Activated CD8-positive, alpha-beta memory T cell treated with anti-CD3 and anti-CD28 coated beads, Interleukin-2, amount 10 ng/mL, durations not matched to agents 7 days and 5 days (primary cell): ENCODE results near the gene KIAA1755. TPM values are rescaled to one million over a fixed set of nuclear protein-coding genes. Genes with fewer than 3 reads are reported as not detected.

Experiments
- ATAC-seq: fragments of 150-1000 bp; cut with Tn5 transposase; one replicate; pipeline ENCODE4 v1.10.0; 2021; ENCODE audit warnings: moderate library complexity
- CTCF ChIA-PET: fragments of 350-600 bp; sonication (Branson Sonifier 250); formaldehyde crosslinking; loops from one replicate; lab custom pipeline; 2021; ENCODE audit warnings: antibody characterized with exemption; lab: Charles Lee
- DNase-seq: peaks from one replicate; pipeline ENCODE4 v3.0.0-alpha.2; 2020
- H3K27ac Mint-ChIP-seq: one replicate; pipeline ENCODE4 v1.8.0; 2021; ENCODE audit warnings: mild to moderate bottlenecking, mixed read lengths
- H3K27me3 Mint-ChIP-seq: one replicate; pipeline ENCODE4 v1.8.0; 2021; ENCODE audit warnings: mixed read lengths
- H3K36me3 Mint-ChIP-seq: one replicate; pipeline ENCODE4 v1.8.0; 2021; ENCODE audit warnings: mild to moderate bottlenecking, mixed read lengths
- H3K4me1 Mint-ChIP-seq: one replicate; pipeline ENCODE4 v1.8.0; 2021; ENCODE audit warnings: mixed read lengths
- H3K4me3 Mint-ChIP-seq: one replicate; pipeline ENCODE4 v1.8.0; 2021; ENCODE audit warnings: mild to moderate bottlenecking, moderate library complexity, mixed read lengths
- H3K9me3 Mint-ChIP-seq: one replicate; pipeline ENCODE4 v1.8.0; 2022; ENCODE audit warnings: low read depth, mixed read lengths
- total RNA-seq, 2 experiments: library from RNA; stranded (reverse); gene quantifications; one replicate each; pipeline ENCODE4 v1.2.3, GENCODE V29; 2021

Gene KIAA1755
- total RNA-seq, 2 experiments from 2014 or later: not detected

DNA sequence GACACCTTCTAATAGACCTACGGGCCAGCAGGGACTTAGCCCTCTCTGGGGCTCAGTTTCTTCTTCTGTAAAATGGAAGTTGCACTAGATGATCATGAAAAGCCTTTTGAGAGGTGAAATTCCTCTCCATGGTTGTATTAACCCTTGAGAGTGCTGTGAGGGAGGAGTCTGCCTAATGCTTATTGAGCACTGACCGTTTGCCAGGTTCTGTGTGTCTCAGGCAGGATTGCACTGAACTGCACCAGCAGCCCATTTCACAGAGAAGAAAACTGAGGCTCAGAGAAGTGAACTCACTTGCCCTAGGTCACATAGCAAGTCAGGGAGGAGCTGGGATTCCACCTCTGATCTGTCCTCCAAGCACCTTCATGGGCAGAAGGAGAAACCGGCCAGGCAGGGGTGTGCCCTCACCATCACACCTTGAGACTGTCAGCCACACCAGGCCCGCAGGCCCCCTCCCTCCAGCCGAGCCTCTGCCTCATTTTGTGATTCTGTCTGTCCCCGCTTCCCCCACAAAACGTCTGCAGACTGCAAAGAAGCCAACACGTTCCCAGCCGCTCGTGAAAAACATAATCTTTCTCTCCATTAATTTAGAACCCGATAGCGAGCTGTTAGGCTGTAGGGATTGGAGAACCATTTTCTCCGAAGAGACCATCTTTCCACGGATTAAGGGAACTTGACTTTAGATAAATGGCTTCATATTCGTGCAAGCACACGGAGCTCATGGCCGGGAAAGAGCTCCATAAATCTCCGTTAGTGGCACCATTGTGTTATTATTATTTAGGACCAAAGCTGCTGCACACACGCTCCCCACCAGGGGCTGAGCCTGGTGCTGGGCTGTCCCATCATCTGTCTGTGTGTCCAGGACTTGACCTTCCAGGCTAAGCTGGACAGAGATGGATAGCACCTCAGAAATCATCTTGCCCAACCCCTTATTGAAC is 46.0 kb downstream of the KIAA1755 start:
- no peaks in the 10 kb centered on the region for H3K36me3 Mint-ChIP-seq

DNA sequence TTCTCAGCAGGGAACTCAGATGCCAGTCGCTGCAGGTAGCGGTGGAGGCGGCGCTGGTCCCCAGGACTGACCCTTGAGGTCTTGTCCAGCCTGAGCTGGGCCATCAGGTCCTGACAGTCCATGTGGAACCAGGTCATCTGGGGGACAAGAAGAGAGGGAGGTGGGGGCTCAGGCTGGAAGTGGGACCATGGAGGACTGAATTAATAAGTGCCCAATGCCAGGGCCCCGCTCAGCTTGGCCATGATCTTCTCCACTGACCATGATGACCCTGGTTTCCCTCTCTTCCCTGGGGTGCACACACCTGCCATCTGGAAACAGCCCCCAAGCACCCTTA is 47.0 kb downstream of the KIAA1755 start:
- ATAC-seq (no peak), DNase-seq (no peak)
- Mint-ChIP-seq H3K36me3 (no peaks in the 10 kb centered on the region), H3K27ac (no peak overlapping the region), H3K4me3 (no peak overlapping the region), H3K9me3 (no peaks in the 10 kb centered on the region), H3K27me3 (no peaks in the 10 kb centered on the region), H3K4me1 (no peaks in the 10 kb centered on the region)
- CTCF ChIA-PET: interaction anchor here (0.6 to 4.9 kb wide), 2 partner anchors 9 to 112 kb away, joined by 4 to 22 read pairs; no protein-coding TSS in a partner anchor

More for the DNA sequence above, 46.0 kb downstream of the KIAA1755 start:
- no peaks in the 10 kb centered on the region for H3K27me3 Mint-ChIP-seq
- DNase-seq: no peak
- no peak overlapping the region for H3K27ac Mint-ChIP-seq
- H3K4me3 Mint-ChIP-seq: no peak overlapping the region
- CTCF ChIA-PET: interaction anchor here (0.6 to 4.9 kb wide), 2 partner anchors 8 to 113 kb away, joined by 4 to 22 read pairs; no protein-coding TSS in a partner anchor
- H3K9me3 Mint-ChIP-seq: no peaks in the 10 kb centered on the region
- H3K4me1 Mint-ChIP-seq: no peaks in the 10 kb centered on the region
- ATAC-seq: no peak

DNA sequence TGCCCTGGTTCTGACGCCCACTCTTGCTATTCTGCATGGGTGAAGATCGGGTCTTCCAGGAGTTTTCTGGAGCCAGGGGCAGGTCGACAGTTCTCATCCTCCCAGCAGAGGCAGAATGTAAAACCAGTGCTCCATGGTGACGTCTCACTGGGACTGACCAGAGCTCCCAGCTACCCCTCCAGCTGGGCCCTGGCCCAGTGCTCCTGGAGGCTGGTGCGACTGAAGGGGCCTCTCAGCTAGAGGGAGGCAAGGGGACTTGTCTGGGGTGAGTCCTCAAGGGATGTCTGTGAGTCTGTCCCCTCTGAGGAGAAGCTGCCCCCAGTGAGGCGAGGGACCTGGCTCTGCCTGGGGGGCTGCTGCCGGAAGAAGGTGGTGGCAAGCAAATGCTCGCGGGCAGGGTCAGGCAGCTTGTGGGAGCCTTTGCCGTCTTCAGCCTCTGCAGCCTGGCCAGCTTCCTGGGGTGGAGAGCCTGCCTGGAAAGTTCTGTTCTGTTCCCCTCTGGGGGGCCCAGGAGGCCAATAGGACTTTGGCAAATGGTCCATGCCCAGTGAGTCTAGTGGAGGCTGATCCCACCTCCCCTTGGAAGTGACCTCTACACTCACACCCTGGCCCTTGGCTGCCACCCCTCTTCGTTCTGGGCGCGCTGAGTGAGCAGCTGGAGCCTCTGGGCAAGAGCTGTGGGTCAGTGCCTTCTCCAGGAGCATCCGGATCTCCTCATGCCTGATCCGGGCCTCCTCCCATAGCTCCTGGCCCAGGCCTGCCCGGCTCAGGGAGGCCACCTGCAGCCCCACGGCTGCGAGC is 47.5 kb downstream of the KIAA1755 start:
- Mint-ChIP-seq H3K36me3 (no peaks in the 10 kb centered on the region), H3K27ac (no peak overlapping the region), H3K9me3 (no peaks in the 10 kb centered on the region), H3K4me3 (no peak overlapping the region), H3K27me3 (peaks cover 4% of the 10 kb centered on the region), H3K4me1 (no peaks in the 10 kb centered on the region)
- ATAC-seq: no peak
- DNase-seq: no peak
- CTCF ChIA-PET: interaction anchor here (4.9 kb wide), 1 partner anchor 9 kb away, joined by 22 read pairs; no protein-coding TSS in a partner anchor

DNA sequence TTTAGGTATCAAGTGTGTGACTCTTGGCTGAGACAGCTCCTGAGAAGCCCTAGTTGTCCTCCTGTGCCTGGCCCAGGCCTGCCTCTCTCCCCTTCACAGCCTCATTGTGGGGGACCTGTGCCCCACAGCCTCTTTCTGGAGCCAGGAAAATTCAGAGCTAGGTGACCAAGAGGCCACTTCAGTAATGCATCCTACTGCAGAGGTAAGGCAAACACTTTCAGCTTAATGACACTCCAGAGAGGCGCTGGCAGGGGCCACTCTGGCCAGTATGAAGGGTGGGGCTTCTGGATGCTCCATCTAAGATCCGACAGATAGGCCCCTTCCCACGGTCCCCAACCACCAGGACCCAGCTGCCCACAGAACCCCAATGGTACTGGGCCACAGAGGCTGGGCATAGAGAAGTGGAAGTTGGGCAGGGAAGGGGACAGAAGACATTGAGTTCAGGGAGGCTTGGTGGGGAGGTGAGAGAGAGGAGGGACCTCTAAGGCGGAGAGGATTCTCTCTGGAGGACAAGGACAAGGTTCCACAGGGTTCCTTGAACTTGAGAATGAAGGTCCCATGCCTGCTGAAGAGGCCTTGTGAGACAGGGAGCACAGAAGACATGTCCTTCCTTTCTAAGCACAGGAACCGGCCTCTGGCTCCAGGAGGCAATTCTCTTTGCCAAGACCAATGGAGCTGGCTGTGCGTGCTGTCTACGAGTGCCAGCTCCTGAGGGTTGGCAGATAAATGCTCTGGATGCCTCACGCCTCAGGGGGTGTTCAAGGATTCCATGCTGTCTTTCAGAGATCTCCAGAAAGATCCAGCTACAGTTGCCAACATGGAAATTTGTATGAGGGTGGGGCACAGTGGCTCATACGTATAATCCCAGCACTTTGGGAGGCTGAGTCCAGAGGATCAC is 49.1 kb downstream of the KIAA1755 start:
- no peak overlapping the region for H3K27ac Mint-ChIP-seq
- no peaks in the 10 kb centered on the region for H3K9me3 Mint-ChIP-seq
- ATAC-seq (no peak), DNase-seq (no peak)
- CTCF ChIA-PET: interaction anchor here (4.9 kb wide), 1 partner anchor 11 kb away, joined by 22 read pairs; no protein-coding TSS in a partner anchor
- H3K27me3 Mint-ChIP-seq: peaks cover 9% of the 10 kb centered on the region
- H3K4me3 Mint-ChIP-seq: no peak overlapping the region
- no peaks in the 10 kb centered on the region for H3K36me3 Mint-ChIP-seq
- no peaks in the 10 kb centered on the region for H3K4me1 Mint-ChIP-seq

DNA sequence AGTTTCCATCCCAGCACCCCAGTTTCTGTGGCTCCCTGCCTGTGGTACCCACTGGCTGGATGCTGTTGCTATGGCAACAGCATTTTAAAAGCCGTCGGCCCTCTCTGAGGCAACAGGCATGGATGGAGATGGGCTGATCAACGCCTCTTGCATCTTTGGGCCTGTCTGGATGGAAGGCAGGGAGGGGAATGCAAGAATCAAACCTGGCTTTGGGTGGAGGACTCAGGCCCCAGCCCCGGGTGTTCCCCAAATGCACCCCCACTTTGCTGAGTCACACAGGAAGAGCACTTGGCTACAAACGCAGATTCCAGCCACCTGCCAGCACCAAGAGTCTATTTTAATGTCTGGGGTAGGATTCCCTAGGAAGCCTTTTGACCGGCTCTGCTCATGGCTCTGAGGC is 49.8 kb downstream of the KIAA1755 start:
- H3K27me3 Mint-ChIP-seq: peaks cover 14% of the 10 kb centered on the region
- H3K4me3 Mint-ChIP-seq: no peak overlapping the region
- DNase-seq (no peak), ATAC-seq (no peak)
- CTCF ChIA-PET: interaction anchor here (4.9 kb wide), 1 partner anchor 12 kb away, joined by 22 read pairs; no protein-coding TSS in a partner anchor
- no peaks in the 10 kb centered on the region for H3K9me3 Mint-ChIP-seq
- H3K36me3 Mint-ChIP-seq: no peaks in the 10 kb centered on the region
- no peaks in the 10 kb centered on the region for H3K4me1 Mint-ChIP-seq
- H3K27ac Mint-ChIP-seq: no peak overlapping the region

DNA sequence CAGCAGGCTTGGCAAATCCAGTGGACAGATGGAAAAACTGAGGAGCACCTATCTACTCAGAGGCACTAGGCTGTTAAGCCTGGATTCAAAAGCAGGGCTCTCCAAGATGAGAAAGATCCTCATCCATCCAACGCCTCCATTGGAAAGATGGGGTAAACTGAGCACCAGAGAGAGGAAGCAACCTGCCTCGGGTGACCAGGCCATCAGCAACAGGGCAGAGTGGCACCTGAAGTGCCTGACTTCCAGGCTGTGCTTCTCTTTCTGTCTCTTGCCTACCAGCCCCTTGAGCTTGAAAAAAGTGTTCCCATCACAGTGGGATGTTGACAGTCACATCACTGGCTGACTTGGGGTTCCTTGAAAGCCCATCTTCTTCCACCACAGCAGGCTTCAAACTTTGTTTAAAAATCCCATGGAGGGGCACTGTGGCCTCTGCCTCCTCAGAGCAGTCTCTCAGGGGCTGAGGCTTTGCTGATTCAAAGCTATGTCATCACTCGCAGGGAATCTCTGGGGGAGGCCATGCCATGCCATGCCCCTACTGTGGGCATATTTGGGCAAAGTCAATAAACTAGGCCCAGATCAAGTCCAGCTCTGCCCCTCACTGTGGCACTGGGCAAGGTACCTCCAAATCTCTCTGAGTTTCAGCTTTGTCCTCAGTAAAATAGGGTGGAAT is 50.7 kb downstream of the KIAA1755 start:
- H3K36me3 Mint-ChIP-seq: no peaks in the 10 kb centered on the region
- no peak overlapping the region for H3K27ac Mint-ChIP-seq
- DNase-seq (no peak), ATAC-seq (no peak)
- peaks cover 18% of the 10 kb centered on the region for H3K27me3 Mint-ChIP-seq
- H3K4me1 Mint-ChIP-seq: no peaks in the 10 kb centered on the region
- CTCF ChIA-PET: interaction anchor here (4.9 kb wide), 1 partner anchor 13 kb away, joined by 22 read pairs; no protein-coding TSS in a partner anchor
- H3K4me3 Mint-ChIP-seq: no peak overlapping the region
- H3K9me3 Mint-ChIP-seq: no peaks in the 10 kb centered on the region

DNA sequence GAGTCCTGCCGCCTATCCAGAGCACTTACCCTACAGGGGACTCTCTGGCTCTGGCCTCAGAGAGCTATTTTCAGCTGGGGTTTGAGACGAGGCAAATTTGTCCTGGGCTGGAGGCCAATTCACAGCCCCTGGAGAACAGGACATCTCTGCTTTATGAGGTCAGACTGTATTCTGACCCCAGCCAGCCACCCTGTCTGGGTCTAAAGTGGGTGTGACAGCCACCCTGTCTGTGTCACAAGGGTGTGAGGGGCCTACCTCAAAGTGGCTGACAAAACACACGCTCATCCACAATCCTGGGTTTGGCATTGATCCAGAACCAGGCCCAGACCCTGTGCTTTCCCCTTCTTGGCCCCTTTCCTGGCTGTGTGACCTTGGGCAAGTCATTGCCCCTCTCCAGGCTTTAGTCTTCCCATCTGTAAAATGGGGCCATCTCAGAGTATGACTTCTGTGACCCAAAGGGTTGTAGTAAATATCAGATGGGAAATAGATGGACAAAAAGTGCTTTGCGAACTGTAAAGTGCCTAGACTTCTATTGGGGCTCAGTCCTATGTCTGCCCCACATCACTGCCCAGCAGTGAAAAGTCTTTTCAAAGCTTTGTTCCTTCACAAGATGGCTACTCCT is 51.4 kb downstream of the KIAA1755 start:
- no peak overlapping the region for H3K4me3 Mint-ChIP-seq

DNA sequence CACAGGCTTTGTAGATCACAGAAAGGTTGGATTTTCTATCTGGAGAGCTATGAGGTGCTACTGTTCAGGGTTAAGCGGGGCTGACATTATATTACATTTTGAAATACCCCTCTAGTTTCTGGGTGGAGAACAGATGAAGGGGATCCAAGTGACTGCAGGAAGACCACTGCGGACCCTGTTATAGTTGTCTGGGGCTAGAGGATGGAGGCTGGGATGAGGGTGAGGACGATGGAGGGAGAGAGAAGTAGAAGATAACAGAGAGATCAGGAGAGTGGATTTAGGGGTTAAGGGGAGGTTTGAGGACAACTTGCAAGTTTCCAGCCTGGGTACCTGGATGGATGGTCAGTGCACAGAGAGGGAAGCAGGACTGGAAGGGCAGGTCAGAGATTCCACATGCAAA is 52.0 kb downstream of the KIAA1755 start:
- H3K36me3 Mint-ChIP-seq: no peaks in the 10 kb centered on the region
- no peak overlapping the region for H3K27ac Mint-ChIP-seq
- H3K27me3 Mint-ChIP-seq: peaks cover 26% of the 10 kb centered on the region
- no peak for DNase-seq
- no peaks in the 10 kb centered on the region for H3K4me1 Mint-ChIP-seq
- ATAC-seq: no peak
- CTCF ChIA-PET: no interaction called here
- no peaks in the 10 kb centered on the region for H3K9me3 Mint-ChIP-seq
- no peak overlapping the region for H3K4me3 Mint-ChIP-seq

More for the DNA sequence above, 51.4 kb downstream of the KIAA1755 start:
- H3K4me1 Mint-ChIP-seq: no peaks in the 10 kb centered on the region
- H3K9me3 Mint-ChIP-seq: no peaks in the 10 kb centered on the region
- H3K27me3 Mint-ChIP-seq: peaks cover 21% of the 10 kb centered on the region
- ATAC-seq (no peak), DNase-seq (no peak)
- no peaks in the 10 kb centered on the region for H3K36me3 Mint-ChIP-seq
- no peak overlapping the region for H3K27ac Mint-ChIP-seq
- CTCF ChIA-PET: no interaction called here

DNA sequence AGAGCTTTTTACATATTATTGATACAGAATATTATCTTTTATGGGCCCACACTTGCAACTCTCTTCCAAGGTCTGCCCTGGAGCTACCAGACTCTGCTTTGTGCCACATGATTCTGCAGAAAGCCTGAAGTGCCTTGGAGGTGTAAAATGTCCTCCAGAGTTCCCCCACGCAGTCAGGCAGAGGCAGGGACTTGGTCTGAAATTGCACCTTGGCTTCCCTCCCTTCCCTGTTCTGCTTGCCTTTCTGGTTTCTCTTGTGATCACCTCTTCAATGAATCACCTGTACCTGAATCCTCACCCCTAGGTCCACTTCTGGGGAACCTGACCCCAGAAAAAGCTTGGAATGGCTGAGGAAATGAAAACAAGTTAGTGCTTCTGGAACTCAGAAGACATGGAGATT is 52.4 kb downstream of the KIAA1755 start:
- CTCF ChIA-PET: interaction anchor here (2.0 to 3.5 kb wide), 2 partner anchors 13 to 16 kb away, joined by 6 to 15 read pairs; no protein-coding TSS in a partner anchor
- H3K36me3 Mint-ChIP-seq: no peaks in the 10 kb centered on the region
- H3K4me3 Mint-ChIP-seq: no peak overlapping the region
- no peak overlapping the region for H3K27ac Mint-ChIP-seq
- peaks cover 29% of the 10 kb centered on the region for H3K27me3 Mint-ChIP-seq
- ATAC-seq: no peak
- H3K9me3 Mint-ChIP-seq: no peaks in the 10 kb centered on the region
- no peaks in the 10 kb centered on the region for H3K4me1 Mint-ChIP-seq
- DNase-seq: no peak

DNA sequence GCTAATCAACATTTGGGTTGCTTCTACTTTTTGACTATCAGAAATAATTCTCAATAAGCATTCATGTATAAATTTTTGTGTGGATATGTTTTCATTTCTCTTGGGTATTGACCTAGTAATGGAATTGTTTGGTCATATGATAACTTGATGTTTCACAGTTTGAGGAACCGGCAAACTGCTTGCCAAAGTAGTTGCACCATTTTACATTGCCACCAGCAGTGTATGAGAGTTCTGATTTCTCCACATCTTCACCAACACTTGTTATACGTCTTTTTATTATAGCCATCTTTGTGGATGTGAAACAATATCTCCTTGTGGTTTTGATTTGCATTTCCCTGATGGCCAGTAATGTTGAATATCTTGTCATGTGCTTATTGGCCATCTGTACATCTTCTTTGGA is 52.9 kb downstream of the KIAA1755 start:
- H3K36me3 Mint-ChIP-seq: no peaks in the 10 kb centered on the region
- DNase-seq (no peak), ATAC-seq (no peak)
- no peak overlapping the region for H3K27ac Mint-ChIP-seq
- peaks cover 29% of the 10 kb centered on the region for H3K27me3 Mint-ChIP-seq
- no peak overlapping the region for H3K4me3 Mint-ChIP-seq
- no peaks in the 10 kb centered on the region for H3K4me1 Mint-ChIP-seq
- CTCF ChIA-PET: interaction anchor here (2.0 to 3.5 kb wide), 2 partner anchors 14 to 16 kb away, joined by 6 to 15 read pairs; no protein-coding TSS in a partner anchor
- H3K9me3 Mint-ChIP-seq: no peaks in the 10 kb centered on the region

DNA sequence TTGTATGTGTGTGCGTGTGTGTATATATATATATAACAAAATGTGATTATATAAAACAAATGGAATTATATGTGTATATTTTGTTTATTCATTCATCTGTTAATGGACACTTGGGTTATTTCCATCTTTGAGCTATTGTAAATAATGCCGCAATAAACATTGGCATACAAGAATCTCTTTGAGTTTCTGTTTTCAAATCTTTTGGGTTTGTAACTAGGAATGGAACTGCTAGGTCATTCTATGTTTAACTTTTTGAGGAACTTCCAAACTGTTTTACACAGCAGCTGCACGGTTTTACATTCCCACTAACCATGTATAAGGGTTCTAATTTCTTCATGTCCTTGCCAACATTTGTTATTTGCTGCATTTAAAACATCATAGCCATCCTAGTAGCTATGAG is 55.5 kb downstream of the KIAA1755 start:
- DNase-seq (no peak), ATAC-seq (no peak)
- Mint-ChIP-seq H3K9me3 (no peaks in the 10 kb centered on the region), H3K4me1 (no peaks in the 10 kb centered on the region), H3K27me3 (peaks cover 29% of the 10 kb centered on the region), H3K36me3 (no peaks in the 10 kb centered on the region), H3K4me3 (no peak overlapping the region), H3K27ac (no peak overlapping the region)
- CTCF ChIA-PET: interaction anchor here (1.0 to 3.5 kb wide), 3 partner anchors 16 to 22 kb away, joined by 3 to 15 read pairs (median 3); no protein-coding TSS in a partner anchor

DNA sequence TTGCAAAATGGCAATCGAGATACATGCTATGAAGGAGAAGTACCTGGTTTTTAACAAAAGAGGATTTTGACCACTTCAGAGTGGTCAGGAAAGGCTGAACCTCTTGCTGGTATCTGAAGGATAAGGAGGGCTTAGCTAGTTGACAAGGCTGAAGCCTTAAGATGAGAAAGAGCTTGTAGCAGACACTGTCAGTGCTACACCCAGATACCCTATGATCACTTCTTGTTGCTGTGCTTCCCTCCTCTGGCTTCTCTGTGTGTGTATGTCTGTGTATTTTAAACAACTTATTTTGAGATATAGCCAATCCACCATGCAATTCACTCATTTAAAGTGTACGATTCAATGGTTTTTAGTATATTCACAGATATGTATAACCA is 56.6 kb downstream of the KIAA1755 start:
- DNase-seq (no peak), ATAC-seq (no peak)
- Mint-ChIP-seq H3K27ac (no peak overlapping the region), H3K4me1 (no peaks in the 10 kb centered on the region), H3K27me3 (peaks cover 29% of the 10 kb centered on the region), H3K9me3 (no peaks in the 10 kb centered on the region), H3K4me3 (no peak overlapping the region), H3K36me3 (no peaks in the 10 kb centered on the region)
- CTCF ChIA-PET: no interaction called here
